ENCODE results near the gene PARVG. TPM values are rescaled to one million over a fixed set of nuclear protein-coding genes. Genes with fewer than 3 reads are reported as not detected.

Gene PARVG
- total and polyA plus RNA-seq, 10 of the 15 experiments (the other 5 are each of a cell fraction or from before 2014, with no cell fraction given) = 6.3 to 123 (median 71.9) TPM

- TF ChIP-seq, protein P1, sequence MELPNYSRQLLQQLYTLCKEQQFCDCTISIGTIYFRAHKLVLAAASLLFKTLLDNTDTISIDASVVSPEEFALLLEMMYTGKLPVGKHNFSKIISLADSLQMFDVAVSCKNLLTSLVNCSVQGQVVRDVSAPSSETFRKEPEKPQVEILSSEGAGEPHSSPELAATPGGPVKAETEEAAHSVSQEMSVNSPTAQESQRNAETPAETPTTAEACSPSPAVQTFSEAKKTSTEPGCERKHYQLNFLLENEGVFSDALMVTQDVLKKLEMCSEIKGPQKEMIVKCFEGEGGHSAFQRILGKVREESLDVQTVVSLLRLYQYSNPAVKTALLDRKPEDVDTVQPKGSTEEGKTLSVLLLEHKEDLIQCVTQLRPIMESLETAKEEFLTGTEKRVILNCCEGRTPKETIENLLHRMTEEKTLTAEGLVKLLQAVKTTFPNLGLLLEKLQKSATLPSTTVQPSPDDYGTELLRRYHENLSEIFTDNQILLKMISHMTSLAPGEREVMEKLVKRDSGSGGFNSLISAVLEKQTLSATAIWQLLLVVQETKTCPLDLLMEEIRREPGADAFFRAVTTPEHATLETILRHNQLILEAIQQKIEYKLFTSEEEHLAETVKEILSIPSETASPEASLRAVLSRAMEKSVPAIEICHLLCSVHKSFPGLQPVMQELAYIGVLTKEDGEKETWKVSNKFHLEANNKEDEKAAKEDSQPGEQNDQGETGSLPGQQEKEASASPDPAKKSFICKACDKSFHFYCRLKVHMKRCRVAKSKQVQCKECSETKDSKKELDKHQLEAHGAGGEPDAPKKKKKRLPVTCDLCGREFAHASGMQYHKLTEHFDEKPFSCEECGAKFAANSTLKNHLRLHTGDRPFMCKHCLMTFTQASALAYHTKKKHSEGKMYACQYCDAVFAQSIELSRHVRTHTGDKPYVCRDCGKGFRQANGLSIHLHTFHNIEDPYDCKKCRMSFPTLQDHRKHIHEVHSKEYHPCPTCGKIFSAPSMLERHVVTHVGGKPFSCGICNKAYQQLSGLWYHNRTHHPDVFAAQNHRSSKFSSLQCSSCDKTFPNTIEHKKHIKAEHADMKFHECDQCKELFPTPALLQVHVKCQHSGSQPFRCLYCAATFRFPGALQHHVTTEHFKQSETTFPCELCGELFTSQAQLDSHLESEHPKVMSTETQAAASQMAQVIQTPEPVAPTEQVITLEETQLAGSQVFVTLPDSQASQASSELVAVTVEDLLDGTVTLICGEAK (IDR thresholded peaks at IDR 0.05; ENCODE audit: borderline replicate concordance) = no peak
Measured at GRCh38 chr22:44185237-44186120, 4.8 kb downstream of the PARVG start (continued).

DNA sequence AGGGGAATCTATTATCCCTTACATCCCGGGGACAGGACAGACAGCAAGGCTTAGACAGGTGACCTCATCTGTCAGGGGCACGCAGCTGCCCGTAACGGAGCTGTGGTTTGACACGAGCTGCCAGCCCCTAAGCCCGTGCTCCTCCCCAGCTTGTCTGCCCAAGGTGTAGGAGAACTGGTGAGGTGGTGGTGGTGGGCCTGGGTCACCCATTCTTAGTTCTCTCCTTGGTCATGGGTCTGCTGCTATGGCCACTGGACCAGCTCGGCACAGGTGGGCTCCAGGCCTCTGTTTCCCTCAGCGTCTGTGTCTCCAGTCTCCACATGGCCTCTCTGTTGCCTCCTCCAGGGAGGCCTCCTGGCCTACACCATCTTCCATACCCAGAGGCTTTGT lies 5.4 kb downstream of the PARVG start:
- Histone ChIP-seq H2AFZ (ENCODE audit: control insufficient read depth, low read depth, low read length) (no peak overlapping the region), H3K4me3 (no peak overlapping the region), H3K9me3 (replicated peaks; ENCODE audit: control insufficient read depth, insufficient read depth, low read length) (no peaks in the 10 kb centered on the region), H3K4me1 (ENCODE audit: control insufficient read depth, insufficient read depth, low read length) (peaks cover 16% of the 10 kb centered on the region), H3K79me2 (ENCODE audit: control insufficient read depth, insufficient read depth, low read length) (peaks cover 11% of the 10 kb centered on the region), H4K20me1 (ENCODE audit: control insufficient read depth, insufficient read depth) (no peaks in the 10 kb centered on the region), H3K27ac (ENCODE audit: control insufficient read depth, insufficient read depth) (no peak overlapping the region), H3K36me3 (ENCODE audit: control insufficient read depth in 2 of 2, insufficient read depth in 2 of 2, low read length in 1 of 2) (peaks cover 0 to 2% of the 10 kb centered on the region in 2 experiments; a peak in 1 of 4 replicates), H3K4me2 (ENCODE audit: control insufficient read depth, insufficient read depth) (no peak overlapping the region), H3K27me3 (replicated peaks in 1 of 2; ENCODE audit: control insufficient read depth in 2 of 2, insufficient read depth in 2 of 2, low read length in 1 of 2) (no peaks in the 10 kb centered on the region), H3K9ac (ENCODE audit: control insufficient read depth, insufficient read depth, low read length) (no peak overlapping the region)
- SMC1A ChIA-PET (ENCODE audit: uncharacterized antibody, unreplicated experiment) = no interaction called here
- 78% methylated on average over 8 of the region's 8 CpGs for WGBS (ENCODE audit: insufficient coverage, insufficient replicate concordance, low lambda C conversion rate, missing lambda C conversion rate)
- TF ChIP-seq POLR2A (IDR thresholded peaks at IDR 0.05; ENCODE audit: low read depth, low read length) (peak; percentile 35; the same call in 1 of the 2 replicates), JUND (IDR thresholded peaks at IDR 0.05; ENCODE audit: low read depth, low read length) (no peak)
- CTCF ChIA-PET = no interaction called here
- intact Hi-C loops (cut with micrococcal nuclease; ENCODE audit: unreplicated experiment) = no loop called here
- POLR2A ChIA-PET = interaction anchor here (0.5 kb wide), 1 partner anchor 136 kb away, joined by 4 read pairs; no protein-coding TSS in a partner anchor
- no peak for ATAC-seq
- RAD21 ChIA-PET (ENCODE audit: unreplicated experiment) = no interaction called here
- no TSS peak for BruUV-seq (replicated peaks)
- in situ Hi-C loops (cut with MboI) = no loop called here
- FAIRE-seq = no peak
- DNase-seq (ENCODE audit: low read depth, low spot score) = no peak

Measured in GM12878 (cell line).